Measurements from ENCODE around the gene EREG.
"Not testable (repeated sequence)": the region's sequence is repeated elsewhere in the genome, so short reads cannot be mapped to it uniquely, and the experiment has no call there.

Gene EREG

DNA sequence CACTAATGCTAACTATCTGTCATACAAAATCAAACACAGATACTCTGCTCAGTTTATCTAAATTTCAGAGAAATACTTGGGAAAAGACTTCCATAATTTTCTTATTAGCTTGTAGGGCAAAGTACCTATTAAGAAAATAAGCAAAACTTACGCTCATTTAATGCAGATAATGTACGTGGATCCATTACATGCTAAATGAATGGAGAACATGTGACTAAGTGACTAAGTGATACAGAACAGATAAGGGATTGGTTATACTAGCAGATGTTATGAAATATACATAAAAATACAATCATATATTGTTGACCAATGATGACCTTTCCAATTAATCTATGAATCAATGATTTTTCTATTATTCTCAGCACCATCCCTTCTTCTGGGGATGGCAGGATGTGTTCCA is 25.7 kb downstream of the EREG start:
- DNase-seq (ENCODE audit: low spot score) = no peak

DNA sequence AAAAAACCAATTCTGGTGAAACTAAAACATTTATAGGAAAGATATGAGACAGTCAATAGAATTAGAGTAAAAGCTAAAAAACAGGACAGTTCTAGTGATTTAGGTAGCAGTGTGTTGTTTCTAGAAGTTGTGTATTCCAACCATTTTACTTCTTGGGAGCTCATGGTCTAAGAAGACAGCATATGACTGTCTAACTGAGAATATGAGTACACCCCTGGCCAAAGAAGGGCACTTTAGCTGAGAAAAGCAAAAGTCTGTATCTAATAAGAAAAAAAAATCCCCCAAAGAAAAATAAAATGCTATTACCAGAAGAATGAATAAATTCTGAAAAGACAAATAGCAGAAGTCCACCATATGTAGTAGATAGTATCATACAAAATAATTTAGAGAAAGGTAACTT is 26.4 kb downstream of the EREG start:
- no peak for DNase-seq (ENCODE audit: low spot score)

DNA sequence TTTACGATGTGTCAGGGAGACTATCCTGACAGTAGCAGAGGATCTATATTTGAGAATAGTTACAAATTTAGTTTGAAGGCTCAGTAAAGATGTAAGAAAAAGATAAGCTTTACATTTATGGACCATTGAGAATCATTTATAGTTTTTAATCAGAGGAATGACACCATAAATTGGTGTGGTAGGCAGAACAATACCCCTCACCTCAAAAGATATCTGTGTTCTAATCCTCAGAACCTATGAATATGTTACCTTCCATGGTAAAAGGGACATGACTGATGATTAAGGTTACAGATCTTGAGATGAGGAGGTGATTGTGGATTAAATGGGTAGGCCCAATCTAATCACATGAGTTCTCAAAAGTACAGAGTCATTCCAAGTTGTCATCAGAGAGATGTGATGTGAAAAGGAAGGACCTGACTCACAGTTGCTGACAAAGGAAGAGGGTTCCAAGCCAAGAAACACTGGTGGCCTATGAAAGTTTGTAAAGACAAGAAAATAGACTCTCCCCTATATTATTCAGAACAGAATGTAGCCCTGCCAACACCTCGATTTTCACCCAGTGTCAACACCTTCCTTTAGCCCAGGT is 27.0 kb downstream of the EREG start:
- no peak for DNase-seq (ENCODE audit: low spot score)

DNA sequence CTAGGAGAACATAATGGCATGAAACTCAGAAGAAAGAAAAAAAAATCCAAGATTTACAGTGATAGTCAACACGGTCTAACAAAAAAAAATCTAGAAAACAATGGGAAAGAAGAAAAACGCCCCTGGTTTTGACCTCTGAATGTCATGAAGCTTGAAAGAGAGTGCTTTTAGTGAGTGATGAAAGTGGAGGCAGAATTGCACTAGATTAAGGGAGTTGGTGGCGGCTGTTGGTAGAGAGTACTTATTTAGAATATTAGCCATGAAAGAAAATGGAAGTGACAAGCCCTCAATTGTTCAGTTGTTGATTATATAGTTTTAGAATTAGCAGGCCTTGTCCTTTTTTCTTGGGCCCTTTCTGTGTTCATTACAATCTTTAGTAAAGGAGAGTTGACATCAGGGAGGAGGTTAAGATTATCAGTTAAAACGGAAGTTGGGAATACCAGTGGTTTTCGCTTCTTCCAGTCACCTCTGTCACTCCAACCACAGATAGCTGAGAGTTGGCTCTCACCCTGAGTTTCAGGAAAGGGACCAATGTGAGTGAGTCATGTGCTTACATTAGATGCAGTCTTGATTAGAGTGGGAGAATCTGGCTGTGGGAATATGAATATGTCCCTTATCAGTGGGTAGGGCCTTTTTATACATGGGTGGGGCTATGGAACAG is 29.7 kb downstream of the EREG start:
- no peak for DNase-seq (ENCODE audit: low spot score)

DNA sequence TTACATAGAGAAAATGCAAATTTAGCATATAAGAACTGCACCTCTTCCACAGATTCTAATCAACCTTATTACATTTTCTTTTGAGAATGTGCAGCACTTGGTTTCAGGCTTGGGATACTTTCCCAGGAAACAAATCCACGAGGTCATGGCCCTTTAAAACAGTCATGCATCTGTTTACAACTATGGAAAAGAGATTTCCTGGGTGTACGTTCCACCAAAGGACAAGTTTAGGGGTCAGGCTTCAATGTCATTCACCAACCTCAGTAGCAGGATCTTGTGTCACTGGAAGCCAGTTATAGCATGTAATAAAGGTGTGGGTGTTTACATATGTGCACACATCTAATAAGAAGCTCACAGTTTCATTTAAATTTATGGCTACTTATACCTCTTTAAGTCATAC is 30.7 kb downstream of the EREG start:
- no peak for DNase-seq (ENCODE audit: low spot score)

DNA sequence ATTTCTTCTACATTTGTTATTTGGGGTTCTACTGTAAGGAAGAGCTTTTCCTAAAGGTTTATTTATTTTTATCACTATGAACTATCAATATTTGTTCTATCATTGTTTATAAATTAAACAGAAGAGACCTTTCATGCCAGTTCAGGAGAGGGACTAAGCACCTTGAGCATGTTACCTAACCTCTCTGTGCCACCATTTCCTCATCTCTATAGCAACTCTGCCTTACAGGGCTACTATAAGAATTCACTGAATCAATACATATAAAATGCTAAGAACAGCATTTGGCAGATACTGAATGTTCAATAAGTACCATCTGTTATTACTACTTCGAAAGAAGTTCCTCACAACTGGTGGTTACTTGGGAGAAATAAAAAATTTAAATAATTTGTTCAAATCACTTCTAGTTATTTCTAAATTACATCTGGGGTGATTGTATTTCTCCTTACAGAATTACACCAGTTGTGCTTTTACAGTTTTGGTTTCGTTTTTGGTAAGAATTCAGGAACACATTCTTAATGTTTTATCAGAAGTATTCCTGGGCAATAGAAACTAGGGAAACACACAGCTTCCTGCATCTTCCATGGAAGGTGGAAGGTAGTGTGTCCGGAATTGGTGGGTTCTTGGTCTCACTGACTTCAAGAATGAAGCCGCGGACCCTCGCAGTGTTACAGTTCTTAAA is 32.9 kb downstream of the EREG start:
- no peak for DNase-seq (ENCODE audit: low spot score)

DNA sequence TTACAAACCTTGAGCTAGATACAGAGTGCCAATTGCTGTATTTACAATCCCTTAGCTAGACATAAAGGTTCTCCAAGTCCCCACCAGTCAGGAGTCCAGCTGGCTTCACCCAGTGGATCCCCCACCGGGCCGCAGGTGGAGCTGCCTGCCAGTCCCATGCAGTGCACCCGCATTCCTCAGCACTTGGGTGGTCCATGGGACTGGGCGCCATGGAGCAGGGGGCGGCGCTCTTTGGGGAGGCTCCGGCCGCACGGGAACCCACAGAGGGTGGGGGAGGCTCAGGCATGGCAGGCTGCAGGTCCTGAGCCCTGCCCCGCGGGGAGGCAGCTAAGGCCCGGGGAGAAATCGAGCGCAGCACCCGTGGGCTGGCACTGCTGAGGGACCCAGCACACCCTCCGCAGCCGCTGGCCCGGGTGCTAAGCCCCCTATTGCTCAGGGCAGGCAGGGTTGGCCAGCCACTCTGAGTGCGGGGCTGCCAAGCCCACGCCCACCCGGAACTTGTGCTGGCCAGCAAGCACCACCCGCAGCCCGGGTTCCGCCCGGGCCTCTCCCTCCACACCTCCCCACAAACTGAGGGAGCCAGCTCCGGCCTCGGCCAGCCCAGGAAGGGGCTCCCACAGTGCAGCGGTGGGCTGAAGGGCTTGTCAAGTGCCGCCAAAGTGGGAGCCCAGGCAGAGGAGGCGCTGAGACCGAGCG is 34.1 kb downstream of the EREG start:
- not testable (repeated sequence) for DNase-seq (ENCODE audit: low spot score)

DNA sequence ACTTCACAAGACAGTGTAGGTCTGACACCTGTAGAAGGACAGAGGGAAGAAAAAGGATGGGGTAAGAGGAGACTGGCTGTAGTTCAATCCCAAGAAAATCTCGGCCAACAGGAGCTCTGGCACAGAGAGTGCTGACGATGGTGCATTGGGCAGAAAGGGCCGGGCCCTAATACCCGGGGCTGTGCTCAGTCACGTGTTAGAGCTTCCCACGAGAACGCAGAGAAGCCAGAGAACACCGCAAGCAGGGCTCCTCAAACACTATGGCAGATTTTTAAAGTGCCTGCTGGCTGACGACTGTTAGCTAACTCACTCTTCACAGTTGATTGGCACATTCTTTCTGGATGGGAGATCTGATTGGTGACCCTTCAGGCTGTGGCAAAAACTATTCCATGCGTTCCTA is 35.5 kb downstream of the EREG start:
- DNase-seq (ENCODE audit: low spot score) = no peak

DNA sequence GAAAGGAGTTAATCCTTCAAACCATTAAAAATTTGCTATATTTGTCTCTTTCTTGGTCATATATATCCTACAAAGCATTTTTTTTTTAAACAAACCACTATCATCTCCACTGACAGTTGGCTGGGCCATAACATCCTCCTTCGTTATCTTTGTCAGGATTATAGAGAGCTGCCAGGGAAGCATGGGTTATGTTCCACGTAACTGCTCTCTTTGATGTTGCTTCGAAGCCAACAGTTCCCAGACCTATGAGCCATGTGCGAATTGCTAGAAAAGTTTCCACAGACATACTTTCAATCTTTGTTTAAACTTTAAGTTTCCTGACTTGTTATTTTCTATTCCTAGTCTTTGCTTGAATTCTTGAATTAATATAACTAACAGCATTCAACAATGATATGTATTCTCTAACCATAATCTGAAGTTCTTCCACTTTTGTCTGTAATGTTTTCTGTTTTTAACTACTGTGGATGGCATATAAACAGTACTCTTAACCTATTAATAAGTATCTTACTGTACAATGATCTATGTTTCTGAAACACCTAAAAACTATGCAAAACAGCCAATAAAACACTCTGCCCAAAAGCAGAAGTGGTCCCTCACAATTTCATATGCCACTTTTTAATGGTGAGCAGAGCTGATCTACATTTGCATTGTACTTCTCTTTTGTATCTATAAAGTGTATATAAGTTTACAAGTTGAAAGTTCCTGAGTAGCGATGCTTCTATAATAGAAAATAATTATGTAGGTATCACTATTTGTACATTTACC is 37.9 kb downstream of the EREG start:
- DNase-seq (ENCODE audit: low spot score) = peak; percentile 23

DNA sequence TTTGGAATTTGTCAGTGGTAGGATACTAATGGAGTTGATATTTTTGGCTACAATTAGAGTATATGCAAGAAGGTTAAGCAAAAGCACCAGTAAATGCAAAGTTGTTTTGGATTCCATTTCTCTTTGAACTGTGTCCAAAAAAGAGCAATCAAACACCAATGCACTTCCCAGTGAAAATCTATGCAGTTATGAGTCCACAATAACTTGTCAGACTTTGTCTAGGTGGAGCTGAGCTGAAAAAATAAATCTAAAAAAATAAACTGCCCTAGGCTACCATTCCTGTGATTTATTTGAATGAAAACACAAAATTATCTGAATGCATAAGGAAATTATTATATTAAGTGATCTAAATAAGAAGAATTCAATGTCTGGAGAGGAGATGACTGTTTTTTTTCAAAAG is 42.9 kb downstream of the EREG start:
- DNase-seq (ENCODE audit: low spot score) = no peak

DNA sequence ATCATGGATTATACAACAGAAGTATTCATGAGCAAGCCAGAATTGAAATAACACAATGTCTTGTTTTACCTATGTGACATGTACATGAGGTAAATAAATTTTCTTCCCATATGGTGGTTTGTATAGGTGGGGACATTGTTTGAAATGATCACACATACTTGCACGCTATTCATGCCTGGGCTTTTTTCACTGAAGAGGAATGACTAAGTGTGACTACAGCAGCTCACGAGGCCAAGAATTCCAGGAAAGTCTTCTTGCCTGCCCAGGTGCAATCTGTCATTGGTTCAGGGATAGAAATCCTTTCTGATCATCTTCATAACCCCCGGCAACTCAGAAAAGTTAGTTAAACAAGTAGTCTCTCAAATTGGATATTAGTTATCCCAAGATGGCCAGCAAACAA is 43.7 kb downstream of the EREG start:
- no peak for DNase-seq (ENCODE audit: low spot score)

DNA sequence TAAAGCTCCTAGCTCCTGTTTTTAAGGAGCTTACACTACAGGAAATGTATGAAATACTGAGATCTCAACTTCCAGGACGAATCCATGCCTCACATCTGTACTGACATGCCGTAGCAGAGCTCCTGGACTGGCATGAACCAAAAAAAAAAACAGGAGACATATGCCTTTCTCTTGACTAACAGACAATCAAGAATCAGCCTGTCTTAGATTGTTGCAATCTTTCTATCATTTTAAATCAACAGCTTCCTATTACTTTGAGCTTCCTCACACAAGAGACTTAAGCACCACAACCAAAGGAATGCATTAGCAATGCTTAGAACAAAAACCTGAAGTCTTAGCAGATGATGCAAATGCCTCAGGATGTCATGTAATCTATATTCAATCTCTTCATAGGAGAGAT is 45.3 kb downstream of the EREG start:
- no peak for DNase-seq (ENCODE audit: low spot score)

DNA sequence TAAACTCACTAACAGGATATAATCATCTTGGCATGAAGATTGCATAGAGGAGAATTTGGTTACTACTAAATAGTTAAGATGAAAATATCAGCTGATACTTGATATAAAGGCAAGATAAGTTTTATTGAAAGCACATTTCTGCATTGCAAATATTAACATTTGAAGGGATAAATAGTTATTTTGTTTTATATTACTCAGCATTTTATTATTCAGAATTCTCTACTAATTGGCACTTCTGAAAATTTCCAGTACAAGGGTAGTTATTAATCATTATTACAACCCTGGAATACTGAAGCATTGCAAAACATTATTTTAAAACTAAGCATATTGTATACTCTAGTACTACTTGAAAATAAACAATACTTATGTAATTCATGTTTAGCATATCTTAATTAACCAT is 47.3 kb downstream of the EREG start:
- no peak for DNase-seq (ENCODE audit: low spot score)

DNA sequence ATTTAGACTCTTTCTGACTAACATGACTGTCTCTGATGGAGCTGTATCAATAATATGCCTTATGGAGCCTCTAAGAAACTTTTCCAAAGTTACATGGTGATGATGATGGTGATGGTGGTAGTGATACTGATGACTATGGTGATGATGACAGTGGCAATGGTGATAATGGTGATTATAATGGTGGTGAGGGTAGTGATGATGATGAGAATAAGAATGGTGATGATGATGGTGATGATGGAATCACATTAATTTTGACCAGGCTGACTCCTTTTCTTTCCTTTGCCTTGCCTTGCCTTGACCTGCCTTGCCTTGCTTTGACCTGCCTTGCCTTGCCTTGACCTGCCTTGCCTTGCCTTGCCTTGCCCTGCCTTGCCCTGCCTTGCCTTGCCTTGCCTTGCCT is 48.3 kb downstream of the EREG start:
- no peak for DNase-seq (ENCODE audit: low spot score)

DNA sequence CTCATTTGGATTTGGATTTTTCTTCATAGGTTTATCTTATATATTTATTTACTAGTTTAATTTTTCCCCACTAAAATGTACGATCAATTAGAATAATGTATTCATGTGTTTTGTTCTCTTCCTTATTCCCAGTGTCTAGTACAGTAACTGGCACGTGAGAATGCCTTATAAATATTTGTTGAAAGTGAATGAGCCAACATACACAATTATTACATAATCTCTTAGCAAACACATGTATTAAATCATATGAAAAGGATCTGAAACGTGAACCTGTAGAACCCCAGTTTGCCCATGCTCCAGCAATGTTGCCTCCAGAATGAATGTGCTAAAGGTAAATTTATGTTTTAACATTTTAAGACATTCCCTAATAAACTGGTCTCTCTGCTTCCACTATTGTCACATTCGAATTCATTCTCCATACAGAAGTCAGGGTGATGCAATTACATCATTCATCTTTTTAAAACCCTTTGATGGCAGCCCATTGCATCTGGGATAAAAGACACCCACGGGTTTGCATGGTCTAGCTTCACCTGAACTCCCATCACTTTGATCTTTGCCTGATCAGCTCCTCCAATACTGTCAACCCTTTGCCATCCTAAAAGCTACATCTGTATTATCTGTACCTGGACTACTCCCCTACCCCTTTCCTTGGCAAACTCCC is 49.3 kb downstream of the EREG start:
- DNase-seq (ENCODE audit: low spot score) = no peak

DNA sequence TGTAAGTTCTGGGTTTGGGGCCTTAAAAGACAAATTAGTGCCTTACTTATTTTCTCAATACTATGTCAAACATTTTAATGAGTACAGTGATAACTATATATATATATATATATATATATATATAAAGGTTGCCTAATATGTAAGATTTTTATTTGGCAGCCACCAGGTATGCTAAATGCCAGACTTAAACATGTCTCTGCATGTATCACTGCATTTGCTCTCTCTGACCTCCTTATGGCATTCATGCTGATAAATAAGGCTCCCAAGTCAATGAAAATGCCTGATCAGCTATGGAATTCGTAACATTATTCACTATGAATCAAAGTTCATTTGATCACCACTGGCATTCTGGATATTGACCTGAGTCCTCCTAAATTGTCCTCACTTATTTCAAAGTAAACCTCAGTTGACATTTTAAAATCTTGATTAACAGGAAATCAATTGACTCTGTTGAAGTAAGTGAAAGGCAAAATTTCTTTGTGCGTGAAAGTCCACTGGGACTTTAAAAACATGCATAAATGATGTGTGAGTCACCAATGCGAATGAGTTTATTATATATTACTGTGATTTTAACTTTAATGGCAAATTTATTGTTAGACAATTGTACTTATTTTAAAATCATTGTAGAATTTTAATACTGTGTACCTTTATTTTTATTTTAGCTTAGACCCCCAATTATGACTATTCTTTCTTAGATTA is 50.8 kb downstream of the EREG start:
- DNase-seq (ENCODE audit: low spot score) = no peak

DNA sequence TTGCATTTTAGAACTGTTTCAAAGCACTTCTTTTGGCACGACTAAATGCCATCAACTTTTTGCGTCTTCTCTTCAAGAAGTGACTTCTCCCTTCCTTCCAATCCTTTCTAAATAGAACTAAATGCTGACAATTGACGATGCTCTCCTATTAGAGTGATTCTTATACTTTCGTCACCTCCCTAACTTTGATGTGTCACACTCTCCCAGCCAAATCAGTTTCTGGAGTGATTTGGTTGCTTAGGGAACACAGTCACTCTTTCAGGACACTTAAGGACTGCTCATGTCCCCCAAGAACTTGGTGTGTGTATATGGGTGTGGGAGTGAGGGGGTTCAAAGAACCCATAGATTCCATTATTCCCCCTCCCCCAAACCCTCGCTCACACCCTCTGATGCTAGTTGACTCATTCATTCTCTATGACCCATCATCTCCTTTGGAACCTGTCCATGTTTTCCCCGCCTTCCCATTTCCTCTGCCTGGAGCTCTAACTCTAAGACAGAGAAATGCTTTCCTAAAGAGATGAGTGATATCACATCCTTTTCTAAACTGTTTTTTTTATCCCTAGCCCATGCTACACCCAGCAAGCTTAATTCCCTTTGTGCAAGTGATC is 53.2 kb downstream of the EREG start:
- no peak for DNase-seq (ENCODE audit: low spot score)

DNA sequence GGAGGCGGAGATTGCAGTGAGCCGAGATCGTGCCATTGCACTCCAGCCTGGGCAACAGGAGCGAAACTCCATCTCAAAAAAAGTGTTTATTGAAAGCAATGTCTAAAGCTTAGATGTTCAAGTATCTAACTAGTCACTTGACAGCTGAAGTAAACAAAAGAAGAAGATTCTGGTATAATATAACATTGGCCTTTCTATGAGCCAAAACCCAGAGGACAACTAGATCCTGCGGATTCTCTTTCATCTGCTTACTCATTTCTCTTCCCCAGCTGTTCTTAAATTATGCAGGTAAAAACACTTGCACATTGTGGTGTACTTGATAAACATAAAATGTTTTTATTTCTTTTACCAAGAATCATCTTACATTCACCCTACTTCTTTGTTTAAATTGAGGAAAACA is 55.9 kb downstream of the EREG start:
- no peak for DNase-seq (ENCODE audit: low spot score)

DNA sequence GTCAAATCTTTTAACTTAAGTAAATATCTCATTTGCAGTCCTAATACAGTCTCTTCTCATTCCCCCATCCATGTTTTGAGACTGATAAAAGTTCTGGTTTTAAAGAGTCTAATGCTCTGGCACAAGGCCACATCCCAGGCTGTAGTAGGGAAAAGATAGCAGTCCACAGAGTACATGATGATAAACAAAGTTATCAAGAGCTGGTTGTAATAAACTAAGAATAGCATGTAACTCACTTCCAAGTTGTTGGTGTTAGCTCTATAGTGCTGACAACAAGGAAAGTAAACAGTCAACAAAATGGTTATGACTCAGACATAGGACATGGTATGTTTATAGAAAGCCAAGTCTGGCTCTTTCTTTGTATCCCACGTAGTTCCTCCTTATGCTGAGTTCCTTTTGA is 58.2 kb downstream of the EREG start:
- no peak for DNase-seq (ENCODE audit: low spot score)

DNA sequence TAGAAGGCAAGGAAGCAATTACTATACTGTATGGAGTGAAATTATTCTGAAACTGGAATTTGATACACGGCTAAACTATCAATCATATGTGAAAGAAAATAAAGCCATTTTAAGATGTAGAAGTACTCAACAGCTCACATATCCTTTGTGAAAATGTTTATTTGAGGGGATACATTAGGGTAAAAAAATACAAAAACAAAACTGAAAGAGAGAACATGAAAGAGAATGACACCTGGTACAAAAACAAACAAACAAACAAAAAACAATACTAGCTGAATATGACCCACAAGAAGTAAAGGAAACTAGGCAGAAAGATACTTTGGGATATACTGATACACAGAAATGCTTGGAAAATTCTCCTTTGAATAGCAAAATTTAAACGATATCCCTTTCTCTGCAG is 59.2 kb downstream of the EREG start:
- no peak for DNase-seq (ENCODE audit: low spot score)

DNA sequence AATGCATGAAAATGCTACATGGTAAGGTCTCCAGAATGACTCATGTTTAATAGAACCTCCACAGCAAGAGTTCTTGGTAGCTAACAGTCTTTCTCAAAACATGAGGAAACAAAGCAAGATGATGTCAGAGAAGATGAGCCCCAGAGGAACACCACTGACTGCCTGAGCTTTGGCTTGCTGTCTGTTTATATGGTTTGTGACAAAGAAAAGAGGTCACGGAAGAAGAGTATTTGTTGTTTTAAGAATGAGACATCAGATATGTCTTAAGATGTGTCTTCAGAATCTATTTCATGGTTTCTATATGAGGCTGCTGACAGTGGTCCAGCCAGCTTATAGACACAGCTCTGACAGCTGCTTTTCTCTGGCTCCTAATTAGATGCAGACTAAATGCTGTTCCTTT is 61.2 kb downstream of the EREG start:
- no peak for DNase-seq (ENCODE audit: low spot score)
